Fibroblast of mammary gland (primary cell): ENCODE results near the gene ZHX3.
"Not testable (repeated sequence)": the region's sequence is repeated elsewhere in the genome, so short reads cannot be mapped to it uniquely, and the experiment has no call there.

ENCODE experiments used
- DNase-seq: peaks from one replicate; pipeline ENCODE4 v3.0.0-alpha.2; 2010; ENCODE audit warnings: low read depth
- H3K4me3 ChIP-seq: 2 replicates; pipeline ENCODE4 v1.5.1; 2011; ENCODE audit warnings: low read depth, mild to moderate bottlenecking, low read length, moderate library complexity; ENCODE audit not compliant: control insufficient read depth
- CTCF ChIP-seq: conservative IDR thresholded peaks from 2 replicates; pipeline ENCODE4 v1.5.1; 2011; ENCODE audit warnings: low read depth, low read length, inconsistent platforms; ENCODE audit not compliant: control insufficient read depth, insufficient read depth

The ZHX3 gene

GRCh38 chr20:41134362-41135186 is 183.0 kb downstream of the ZHX3 start:
- no peak for TF ChIP-seq CTCF
- no peak overlapping the region for H3K4me3 ChIP-seq
- DNase-seq = no peak

GRCh38 chr20:41133709-41134361 is 183.7 kb downstream of the ZHX3 start:
- DNase-seq = peak; percentile 64
- no peak overlapping the region for H3K4me3 ChIP-seq
- no peak for TF ChIP-seq CTCF

GRCh38 chr20:41132388-41132775 is 185.1 kb downstream of the ZHX3 start:
- H3K4me3 ChIP-seq, DNase-seq: not testable (repeated sequence)

- no peak overlapping the region for H3K4me3 ChIP-seq
- no peak for TF ChIP-seq CTCF
- DNase-seq = no peak
Measured at GRCh38 chr20:41131594-41132387, 185.7 kb downstream of the ZHX3 start.
